G401.6 (cell line): ENCODE data around the gene NTN1.
"Not testable (repeated sequence)": the region's sequence is repeated elsewhere in the genome, so short reads cannot be mapped to it uniquely, and the experiment has no call there.

Experiments
- FAIRE-seq: peaks from 2 replicates; lab custom pipeline; 2012; peaks lifted over from hg19 to GRCh38; lab: Jason Lieb, UNC

The NTN1 gene

GRCh38 chr17:9253308-9253707, 232.0 kb downstream of the NTN1 start:
- FAIRE-seq = no peak

DNA sequence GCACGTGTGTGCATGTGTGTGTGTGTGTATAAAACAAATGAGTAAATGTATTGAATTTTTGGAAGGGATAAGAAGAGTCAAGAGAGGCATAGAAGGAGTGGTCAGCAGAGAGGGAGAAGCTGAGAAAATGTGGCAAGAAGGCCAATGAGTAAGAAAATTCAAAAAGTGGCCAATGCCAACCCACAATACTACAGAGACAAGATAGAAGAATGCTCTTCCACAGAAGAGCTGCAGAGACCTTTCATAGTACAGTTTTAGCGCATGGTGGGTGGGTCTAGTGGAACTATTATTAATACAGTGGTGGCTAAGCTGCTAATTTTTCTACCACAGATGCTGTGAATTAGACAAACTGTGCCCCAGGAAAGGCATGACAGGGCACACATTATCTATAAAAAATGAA, 233.5 kb downstream of the NTN1 start:
- FAIRE-seq = no peak

GRCh38 chr17:9255833-9256232, 234.5 kb downstream of the NTN1 start:
- no peak for FAIRE-seq

DNA sequence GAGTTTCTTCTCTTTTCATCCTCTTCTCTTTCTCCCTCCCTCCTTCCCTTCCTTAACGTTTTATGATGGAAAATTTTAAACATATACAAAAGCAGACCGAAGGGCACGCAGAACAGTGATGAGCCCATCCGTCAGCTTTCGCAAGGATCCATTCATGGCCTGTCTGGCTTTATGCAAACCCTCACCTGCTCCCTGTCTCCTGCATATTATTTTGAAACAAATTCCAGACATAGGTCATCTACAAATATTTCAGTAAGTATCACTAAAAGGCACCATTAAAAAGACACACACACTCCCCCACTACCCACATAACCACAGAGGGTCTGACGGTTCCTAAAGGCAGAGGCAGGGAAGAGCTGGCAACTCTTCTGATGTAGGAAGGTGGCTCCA, 235.0 kb downstream of the NTN1 start:
- no peak for FAIRE-seq

DNA sequence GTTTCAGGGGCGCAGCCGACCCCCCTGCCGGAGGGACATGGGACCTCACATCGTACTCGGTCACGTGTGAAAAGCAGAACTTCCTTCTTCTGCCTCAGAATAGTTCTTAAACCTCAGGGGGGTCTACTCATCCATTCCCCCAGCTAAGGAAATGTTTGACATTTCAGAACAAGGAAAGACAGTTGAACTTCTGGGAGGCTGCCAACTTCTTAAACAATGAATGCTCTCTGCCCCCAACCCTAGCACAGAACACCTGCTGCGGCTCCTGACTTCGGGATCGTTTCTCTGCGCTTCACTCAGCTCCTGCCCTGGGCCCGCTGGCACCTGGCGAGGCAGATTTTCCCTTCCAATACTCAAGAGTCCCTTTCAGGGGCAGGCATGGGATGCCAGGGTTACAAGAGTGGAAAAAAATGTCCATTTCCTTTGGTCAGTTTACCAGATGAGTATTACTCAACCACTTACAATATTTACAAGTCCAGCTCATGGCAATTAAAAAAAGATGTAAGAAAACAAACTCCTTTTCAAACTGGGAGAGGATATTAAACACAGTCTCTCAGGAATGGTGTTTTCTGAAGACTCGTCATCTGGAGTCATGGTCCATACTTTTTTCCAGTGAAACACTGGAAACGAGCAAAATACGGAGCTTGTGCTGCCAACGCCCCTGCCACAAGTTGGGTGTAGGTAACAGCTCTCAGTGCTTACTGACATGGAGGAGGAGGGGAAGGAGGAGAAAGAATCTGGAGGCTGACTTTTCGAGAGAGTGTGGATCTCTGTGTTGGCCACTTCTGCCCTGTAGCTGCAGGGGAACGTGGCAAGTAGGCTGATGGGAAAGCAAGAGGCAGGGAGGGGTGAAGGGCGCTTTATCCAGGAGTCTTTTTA, 235.7 kb downstream of the NTN1 start:
- no peak for FAIRE-seq

GRCh38 chr17:9257630-9257965, 236.3 kb downstream of the NTN1 start:
- not testable (repeated sequence) for FAIRE-seq

- FAIRE-seq = no peak
Observed at GRCh38 chr17:9258115-9259015, 237.1 kb downstream of the NTN1 start.

DNA sequence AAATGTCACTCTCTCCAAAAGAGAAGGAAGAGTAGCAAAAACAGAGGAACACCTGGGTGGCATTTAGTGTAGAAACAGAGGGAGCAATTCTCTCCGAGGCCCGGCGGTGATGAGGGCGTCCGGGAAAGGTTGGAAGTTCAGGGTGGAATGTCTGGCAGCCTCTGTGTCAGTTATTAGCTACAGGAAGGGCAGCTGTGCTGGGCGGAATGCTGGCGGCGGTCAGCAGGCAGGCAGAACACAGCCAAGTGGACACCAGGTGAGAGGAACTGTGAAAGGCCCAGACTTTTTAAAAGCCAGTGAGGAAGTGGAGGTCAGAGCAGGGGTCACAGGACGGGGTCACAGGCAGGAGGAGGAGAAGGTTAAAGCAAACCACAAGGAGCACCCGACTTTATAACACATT, 238.1 kb downstream of the NTN1 start:
- no peak for FAIRE-seq

- no peak for FAIRE-seq
Observed at GRCh38 chr17:9261081-9262012, 240.0 kb downstream of the NTN1 start.

DNA sequence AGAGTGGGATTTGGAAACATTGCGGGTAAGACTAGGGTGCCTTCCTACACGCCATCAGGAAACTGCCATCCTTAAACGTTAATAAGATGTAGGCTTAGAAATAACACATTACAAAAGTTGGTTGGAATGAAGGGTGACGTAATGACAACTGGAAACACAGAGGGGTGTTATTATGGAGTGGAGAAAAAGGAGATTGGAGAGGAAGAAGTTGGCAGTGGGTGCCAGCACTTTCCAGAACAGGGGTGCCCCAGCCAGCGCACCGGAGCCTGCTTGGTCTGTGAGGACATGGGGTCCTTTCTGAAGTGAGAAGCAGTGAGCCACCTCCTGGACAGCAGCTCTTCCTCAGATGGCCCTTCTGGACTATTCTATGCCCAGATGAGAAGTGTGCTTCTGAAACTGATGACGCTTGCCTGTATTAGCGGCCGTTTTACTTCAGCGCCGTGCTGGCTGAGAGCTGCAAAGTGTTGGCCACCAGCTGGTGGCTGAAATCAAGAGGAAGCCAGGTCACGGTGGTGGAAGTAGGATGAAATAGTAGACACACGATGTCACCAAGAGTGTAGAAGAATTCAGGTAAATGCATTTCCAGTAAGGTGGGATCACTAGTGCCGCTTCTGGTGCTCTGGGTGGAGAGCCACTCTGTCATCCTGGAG, 244.8 kb downstream of the NTN1 start:
- FAIRE-seq = no peak

DNA sequence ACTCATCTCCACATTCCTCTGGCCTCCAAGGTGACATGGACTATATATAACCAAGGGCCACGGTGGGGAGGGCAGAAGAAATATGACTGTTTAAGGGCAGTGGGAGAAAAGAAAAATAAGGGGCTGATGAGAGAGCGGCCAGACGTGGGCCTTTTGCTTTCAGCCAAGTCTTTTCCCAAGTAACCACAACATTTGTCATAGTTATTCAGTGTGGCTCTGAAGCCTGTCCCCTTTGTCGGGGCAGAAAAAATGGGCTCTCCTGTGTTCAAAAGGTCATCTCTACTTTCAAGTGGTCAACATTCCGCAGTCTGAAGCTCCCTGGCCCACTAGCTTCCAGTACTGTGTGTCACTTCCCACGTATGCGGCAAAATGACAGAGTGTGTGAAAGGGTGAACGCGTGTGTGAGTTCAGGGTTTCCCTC, 245.4 kb downstream of the NTN1 start:
- FAIRE-seq = no peak

GRCh38 chr17:9268546-9268945, 247.2 kb downstream of the NTN1 start:
- FAIRE-seq = no peak

GRCh38 chr17:9269350-9270035, 248.2 kb downstream of the NTN1 start:
- no peak for FAIRE-seq

- no peak for FAIRE-seq
Observed at GRCh38 chr17:9270921-9271320, 249.6 kb downstream of the NTN1 start.

DNA sequence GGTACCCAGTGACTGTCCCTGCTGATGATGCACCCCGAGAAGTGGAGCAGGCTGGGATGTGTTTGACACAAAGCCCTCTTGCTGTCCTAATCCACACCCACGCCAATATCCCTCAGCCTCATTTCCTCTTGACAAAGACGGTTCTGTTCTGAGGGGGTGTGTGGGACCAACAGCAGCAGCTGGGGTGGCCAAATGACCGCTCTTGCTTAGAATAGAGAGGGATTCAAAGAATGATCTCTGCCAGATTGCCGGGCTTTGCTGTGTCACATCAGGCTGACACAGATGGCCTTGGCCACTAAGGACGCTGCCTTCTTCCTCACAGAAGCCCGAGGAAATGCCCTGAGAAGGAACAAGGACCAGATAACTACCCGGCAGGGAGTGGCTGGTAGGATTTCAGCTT, 250.7 kb downstream of the NTN1 start:
- no peak for FAIRE-seq

DNA sequence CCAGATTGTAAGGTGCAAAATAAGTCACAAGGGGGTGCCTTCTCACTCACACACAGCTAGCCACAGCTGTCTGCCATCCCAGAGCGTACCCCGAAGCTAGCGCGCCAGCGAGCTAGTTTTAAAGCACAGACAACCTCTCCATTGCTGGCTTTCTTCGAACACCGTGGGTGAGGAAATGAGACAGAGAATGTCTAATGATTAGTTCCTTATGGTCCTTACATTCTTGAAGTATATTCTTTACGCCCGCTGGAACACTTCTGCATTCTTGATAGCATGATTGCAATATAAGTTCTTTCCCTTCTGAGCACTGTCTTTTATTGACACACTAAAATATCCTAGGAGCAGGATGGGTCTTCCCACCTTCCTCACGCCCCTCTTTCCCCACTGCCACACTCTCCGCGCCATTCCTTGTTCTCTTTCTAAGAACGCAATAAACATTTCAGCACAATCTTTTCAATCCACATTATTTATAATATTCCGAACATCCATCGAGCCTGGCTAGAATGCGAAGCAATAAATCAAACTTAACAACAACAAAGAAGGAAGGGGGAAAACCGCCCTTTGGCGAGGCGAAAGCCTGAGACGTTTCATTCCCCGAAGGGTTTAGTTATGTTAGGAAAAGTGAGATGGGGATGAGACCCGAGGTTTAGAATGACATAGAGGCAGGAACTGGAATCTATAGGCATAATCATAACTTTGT, 251.3 kb downstream of the NTN1 start:
- no peak for FAIRE-seq

GRCh38 chr17:9273428-9274391, 252.4 kb downstream of the NTN1 start:
- FAIRE-seq = no peak

DNA sequence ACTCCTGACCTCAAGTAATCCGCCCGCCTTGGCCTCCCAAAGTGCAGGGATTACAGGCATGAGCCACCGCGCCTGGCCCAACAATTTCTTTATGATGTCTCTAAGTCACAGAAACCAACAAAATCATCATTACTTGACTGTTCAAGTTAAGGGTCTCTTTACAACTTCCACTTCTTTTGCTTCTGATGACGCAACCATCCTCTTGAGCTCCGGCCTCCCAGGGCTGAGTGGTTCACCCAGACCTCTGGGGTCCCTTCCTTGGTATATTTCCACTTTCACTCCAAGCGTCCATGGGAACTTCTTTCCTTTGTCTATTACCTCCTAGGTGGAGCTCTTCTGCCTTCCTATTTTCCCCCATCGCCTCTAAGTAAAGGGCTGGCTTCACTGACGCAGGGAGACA, 253.7 kb downstream of the NTN1 start:
- FAIRE-seq = no peak

GRCh38 chr17:9279893-9280292, 258.6 kb downstream of the NTN1 start:
- no peak for FAIRE-seq
